Inflammatory macrophage treated with lipopolysaccharide for 4 hours (primary cell): ENCODE measurements around the gene PCNT.
"Not testable (repeated sequence)": the region's sequence is repeated elsewhere in the genome, so short reads cannot be mapped to it uniquely, and the experiment has no call there.

Source experiments
- DNase-seq: peaks from one replicate; pipeline ENCODE4 v3.0.0-alpha.2; 2020

PCNT gene

GRCh38 chr21:46388206-46388880 is 64.4 kb downstream of the PCNT start:
- no peak for DNase-seq

- no peak for DNase-seq
Observed at GRCh38 chr21:46388896-46389295, 64.9 kb downstream of the PCNT start.

GRCh38 chr21:46390603-46391545 is 66.9 kb downstream of the PCNT start:
- DNase-seq = no peak

- DNase-seq = no peak
Observed at GRCh38 chr21:46391773-46392172, 67.8 kb downstream of the PCNT start.

GRCh38 chr21:46392921-46393320 is 69.0 kb downstream of the PCNT start:
- DNase-seq = no peak

- no peak for DNase-seq
Observed at GRCh38 chr21:46393451-46393940, 69.5 kb downstream of the PCNT start.

GRCh38 chr21:46393941-46394594 is 70.1 kb downstream of the PCNT start:
- DNase-seq = no peak

GRCh38 chr21:46394595-46395104 is 70.7 kb downstream of the PCNT start:
- DNase-seq = no peak

- no peak for DNase-seq
Observed at GRCh38 chr21:46397211-46397905, 73.4 kb downstream of the PCNT start.

- no peak for DNase-seq
Observed at GRCh38 chr21:46397993-46398392, 74.0 kb downstream of the PCNT start.

GRCh38 chr21:46399129-46399528 is 75.2 kb downstream of the PCNT start:
- no peak for DNase-seq

- no peak for DNase-seq
Observed at GRCh38 chr21:46399686-46400085, 75.7 kb downstream of the PCNT start.

- no peak for DNase-seq
Observed at GRCh38 chr21:46401186-46401910, 77.4 kb downstream of the PCNT start.

GRCh38 chr21:46402421-46402820 is 78.5 kb downstream of the PCNT start:
- DNase-seq = no peak

GRCh38 chr21:46403234-46403811 is 79.4 kb downstream of the PCNT start:
- not testable (repeated sequence) for DNase-seq

GRCh38 chr21:46404306-46404705 is 80.3 kb downstream of the PCNT start:
- DNase-seq = no peak

- no peak for DNase-seq
Observed at GRCh38 chr21:46406001-46406400, 82.0 kb downstream of the PCNT start.

GRCh38 chr21:46409641-46410406 is 85.9 kb downstream of the PCNT start:
- DNase-seq = no peak

- DNase-seq = no peak
Observed at GRCh38 chr21:46410516-46410915, 86.6 kb downstream of the PCNT start.

GRCh38 chr21:46411236-46411635 is 87.3 kb downstream of the PCNT start:
- no peak for DNase-seq

- no peak for DNase-seq
Observed at GRCh38 chr21:46411691-46412090, 87.7 kb downstream of the PCNT start.
